GM12878 (cell line): Measurements from ENCODE around the gene BPIFA1. TPM values are rescaled to one million over a fixed set of nuclear protein-coding genes. Genes with fewer than 3 reads are reported as not detected.

Experiments
- ATAC-seq: fragments of 200-7000 bp; cut with Tn5 transposase; 3 replicates; pipeline ENCODE4 v1.9.1; 2020; ENCODE audit warnings: mild to moderate bottlenecking, moderate library complexity
- BruUV-seq: library from RNA; stranded (reverse); fragments of 400-500 nt; replicated peaks from 2 replicates; lab custom pipeline; 2021; lab: Mats Ljungman, UMichigan
- CTCF ChIA-PET: fragments of 300-600 bp; sonication (Branson Sonifier 250); formaldehyde crosslinking; extraction: SDS; loops from one replicate; lab custom pipeline; 2021; ENCODE audit warnings: inconsistent platforms; lab: Yijun Ruan, JAX
- POLR2A ChIA-PET: fragments of 350-600 bp; formaldehyde crosslinking; extraction: SDS; loops from one replicate; lab custom pipeline; 2021; ENCODE audit warnings: inconsistent platforms; lab: Charles Lee
- RAD21 ChIA-PET: fragments of 300-600 bp; sonication (Branson Sonifier 250); formaldehyde crosslinking; loops from one replicate; lab custom pipeline; 2023; ENCODE audit warnings: antibody characterized with exemption; ENCODE audit not compliant: unreplicated experiment; lab: Charles Lee
- SMC1A ChIA-PET: fragments of 300-600 bp; sonication (Branson Sonifier 250); formaldehyde crosslinking; loops from one replicate; lab custom pipeline; 2023; ENCODE audit not compliant: unreplicated experiment, uncharacterized antibody; lab: Charles Lee
- DNase-seq: peaks from one replicate; pipeline ENCODE4 v3.0.0-alpha.2; 2011; ENCODE audit warnings: low read depth, low spot score
- FAIRE-seq: peaks from 3 replicates; lab custom pipeline; 2011; peaks lifted over from hg19 to GRCh38; lab: Jason Lieb, UNC
- H2AFZ ChIP-seq: 2 replicates; pipeline ENCODE4 v1.6.0; 2011; ENCODE audit warnings: low read depth, low read length, control low read depth; ENCODE audit not compliant: control insufficient read depth
- H3K27ac ChIP-seq: 2 replicates; pipeline ENCODE4 v1.5.1; 2011; ENCODE audit warnings: control low read depth; ENCODE audit not compliant: control insufficient read depth, insufficient read depth
- H3K27me3 ChIP-seq, 2 experiments: replicated peaks in 1 of 2; 2 replicates each; pipeline versions ENCODE4 v1.6.0 to v1.6.1; 2011; ENCODE audit warnings: low read length in 1 of 2; ENCODE audit not compliant: control insufficient read depth in 2 of 2, insufficient read depth in 2 of 2
- H3K36me3 ChIP-seq, 2 experiments: 2 replicates each; pipeline ENCODE4 v1.5.1; 2011; ENCODE audit warnings: low read length in 1 of 2; ENCODE audit not compliant: control insufficient read depth in 2 of 2, insufficient read depth in 2 of 2
- H3K4me1 ChIP-seq: 2 replicates; pipeline ENCODE4 v1.6.1; 2011; ENCODE audit warnings: mild to moderate bottlenecking, low read length, moderate library complexity, mixed read lengths; ENCODE audit not compliant: control insufficient read depth, insufficient read depth
- H3K4me2 ChIP-seq: 2 replicates; pipeline ENCODE4 v1.6.0; 2011; ENCODE audit warnings: control low read depth; ENCODE audit not compliant: control insufficient read depth, insufficient read depth
- H3K4me3 ChIP-seq: fragments of 200-600 bp; sonication (generic); 2 replicates; pipeline ENCODE4 v1.5.1; 2016
- H3K79me2 ChIP-seq: 2 replicates; pipeline ENCODE4 v1.6.0; 2011; ENCODE audit warnings: low read length; ENCODE audit not compliant: control insufficient read depth, insufficient read depth
- H3K9ac ChIP-seq: 2 replicates; pipeline ENCODE4 v1.8.0; 2011; ENCODE audit warnings: low read length, control low read depth, mixed read lengths; ENCODE audit not compliant: control insufficient read depth, insufficient read depth
- H3K9me3 ChIP-seq: replicated peaks from 3 replicates; pipeline ENCODE4 v1.5.1; 2011; ENCODE audit warnings: mild to moderate bottlenecking, low read length; ENCODE audit not compliant: control insufficient read depth, insufficient read depth
- H4K20me1 ChIP-seq: 2 replicates; pipeline ENCODE4 v1.6.0; 2011; ENCODE audit not compliant: control insufficient read depth, insufficient read depth
- ATF7 ChIP-seq: fragments of 450-650 bp; IDR thresholded peaks from 2 replicates; pipeline ENCODE4 v1.6.1; 2016; ENCODE audit warnings: low read depth, mild to moderate bottlenecking
- DPF2 ChIP-seq: fragments of 450-650 bp; IDR thresholded peaks from 2 replicates; pipeline ENCODE4 v1.6.1; 2017; ENCODE audit warnings: mild to moderate bottlenecking
- NR2F1 ChIP-seq: fragments of 450-650 bp; conservative IDR thresholded peaks from 2 replicates; pipeline ENCODE4 v1.6.1; 2017; ENCODE audit warnings: mild to moderate bottlenecking
- PAX8 ChIP-seq: fragments of 450-650 bp; IDR thresholded peaks from 2 replicates; pipeline ENCODE4 v1.6.1; 2017; ENCODE audit warnings: mild to moderate bottlenecking, moderate library complexity
- RB1 ChIP-seq: fragments of 450-650 bp; formaldehyde crosslinking; IDR thresholded peaks from 2 replicates; pipeline ENCODE4 v1.6.1; 2017; ENCODE audit warnings: mild to moderate bottlenecking, borderline replicate concordance
- SMARCA5 ChIP-seq: fragments of 450-650 bp; IDR thresholded peaks from 2 replicates; pipeline ENCODE4 v1.6.1; 2017; ENCODE audit warnings: mild to moderate bottlenecking
- WGBS: methylation state at CpG from one replicate; pipeline ENCODE4 v1.1.6; 2016; ENCODE audit warnings: low lambda C conversion rate; ENCODE audit not compliant: insufficient replicate concordance, insufficient coverage; ENCODE audit errors: missing lambda C conversion rate; 5-methylcytosine and 5-hydroxymethylcytosine counted together
- in situ Hi-C: fragments of 300-500 bp; cut with MboI; formaldehyde crosslinking; loops from 9 replicates; pipeline ENCODE4 v1.14.3; 2018; ENCODE audit warnings: mixed read lengths
- intact Hi-C: fragments of 100-400 bp; cut with micrococcal nuclease; formaldehyde crosslinking; loops from one replicate; pipeline ENCODE4 v1.14.2; 2022; ENCODE audit not compliant: unreplicated experiment
- polyA plus RNA-seq, 11 experiments: library from polyadenylated mRNA; depleted of rRNA in 4 of 11; unstranded in 6 of 11; stranded (reverse) in 5 of 11; fragments of >200 nt; fragmentation: Nextera tagmentation in 4 of 11; fragmentation: Illumina TruSeq in 1 of 11; extraction: Ambion mirVana in 4 of 11; extraction: Trizol in 1 of 11; gene quantifications; 1 replicate in 1 of 11; 2 replicates in 10 of 11; pipeline versions ENCODE4 v1.2.1 to v1.2.3, GENCODE V29; 2011 to 2016; ENCODE audit warnings: inconsistent platforms in 2 of 11, missing spikeins in 2 of 11, low read depth in 1 of 11
- total RNA-seq, 4 experiments: library from RNA; depleted of rRNA in 3 of 4; stranded (reverse); fragments of >200 nt in 3 of 4; fragmentation: Illumina TruSeq in 1 of 4; extraction: Trizol in 1 of 4; gene quantifications; 2 replicates each; pipeline versions ENCODE4 v1.2.1 to v1.2.3, GENCODE V29; 2013 to 2021
- TF ChIP-seq, protein P1 (sequence below): fragments of 450-650 bp; IDR thresholded peaks from 2 replicates; pipeline ENCODE4 v1.6.1; 2014; ENCODE audit warnings: mild to moderate bottlenecking
- TF ChIP-seq, protein P2 (sequence below): fragments of 450-650 bp; IDR thresholded peaks from 2 replicates; pipeline ENCODE4 v1.6.1; 2018; ENCODE audit warnings: borderline replicate concordance, mild to moderate bottlenecking; ENCODE audit not compliant: partially characterized antibody

Gene BPIFA1
- total and polyA plus RNA-seq, 10 of the 15 experiments (the other 5 are each of a cell fraction or from before 2014, with no cell fraction given), result not detected

DNA sequence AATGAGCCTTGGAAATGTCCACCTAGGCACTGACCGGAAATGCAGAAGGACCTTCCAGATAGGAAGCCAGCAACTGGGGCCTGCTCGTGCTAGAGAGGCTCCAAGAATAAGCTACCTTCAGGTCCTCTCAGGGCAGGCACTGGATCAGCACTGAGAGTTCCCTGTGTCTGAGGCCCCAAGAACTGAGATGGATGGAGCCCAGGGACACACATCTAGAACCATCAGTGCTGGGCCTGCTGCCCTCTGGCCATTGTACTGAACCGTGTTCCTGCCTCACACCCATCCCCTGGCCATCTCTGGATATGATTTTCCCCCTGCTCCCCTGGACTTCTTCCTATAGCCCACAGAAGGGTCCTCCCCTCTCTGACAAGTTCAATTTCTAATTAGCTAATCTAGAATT is 10.3 kb downstream of the BPIFA1 start:
- intact Hi-C loops (no loop called here), in situ Hi-C loops (no loop called here)
- 17% methylated on average over 3 of the region's 3 CpGs for WGBS
- RAD21 ChIA-PET, result no interaction called here
- Histone ChIP-seq H3K27ac (no peak overlapping the region), H3K4me1 (no peaks in the 10 kb centered on the region), H4K20me1 (no peaks in the 10 kb centered on the region), H3K79me2 (no peaks in the 10 kb centered on the region), H2AFZ (no peak overlapping the region), H3K9me3 (no peaks in the 10 kb centered on the region), H3K4me3 (no peak overlapping the region), H3K4me2 (no peak overlapping the region), H3K36me3 (no peaks in the 10 kb centered on the region), H3K9ac (no peak overlapping the region), H3K27me3 (0 out of 4 replicates have a peak, but pooled peaks cover 0 to 1% of the 10 kb centered on the region in 2 experiments)
- no peak for DNase-seq
- no TSS peak for BruUV-seq
- no peak for TF ChIP-seq DPF2
- TF ChIP-seq ATF7, result no peak
- no peak for TF ChIP-seq PAX8
- TF ChIP-seq, protein P1, sequence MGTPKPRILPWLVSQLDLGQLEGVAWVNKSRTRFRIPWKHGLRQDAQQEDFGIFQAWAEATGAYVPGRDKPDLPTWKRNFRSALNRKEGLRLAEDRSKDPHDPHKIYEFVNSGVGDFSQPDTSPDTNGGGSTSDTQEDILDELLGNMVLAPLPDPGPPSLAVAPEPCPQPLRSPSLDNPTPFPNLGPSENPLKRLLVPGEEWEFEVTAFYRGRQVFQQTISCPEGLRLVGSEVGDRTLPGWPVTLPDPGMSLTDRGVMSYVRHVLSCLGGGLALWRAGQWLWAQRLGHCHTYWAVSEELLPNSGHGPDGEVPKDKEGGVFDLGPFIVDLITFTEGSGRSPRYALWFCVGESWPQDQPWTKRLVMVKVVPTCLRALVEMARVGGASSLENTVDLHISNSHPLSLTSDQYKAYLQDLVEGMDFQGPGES, result no peak
- no peak for TF ChIP-seq SMARCA5
- TF ChIP-seq, protein P2, sequence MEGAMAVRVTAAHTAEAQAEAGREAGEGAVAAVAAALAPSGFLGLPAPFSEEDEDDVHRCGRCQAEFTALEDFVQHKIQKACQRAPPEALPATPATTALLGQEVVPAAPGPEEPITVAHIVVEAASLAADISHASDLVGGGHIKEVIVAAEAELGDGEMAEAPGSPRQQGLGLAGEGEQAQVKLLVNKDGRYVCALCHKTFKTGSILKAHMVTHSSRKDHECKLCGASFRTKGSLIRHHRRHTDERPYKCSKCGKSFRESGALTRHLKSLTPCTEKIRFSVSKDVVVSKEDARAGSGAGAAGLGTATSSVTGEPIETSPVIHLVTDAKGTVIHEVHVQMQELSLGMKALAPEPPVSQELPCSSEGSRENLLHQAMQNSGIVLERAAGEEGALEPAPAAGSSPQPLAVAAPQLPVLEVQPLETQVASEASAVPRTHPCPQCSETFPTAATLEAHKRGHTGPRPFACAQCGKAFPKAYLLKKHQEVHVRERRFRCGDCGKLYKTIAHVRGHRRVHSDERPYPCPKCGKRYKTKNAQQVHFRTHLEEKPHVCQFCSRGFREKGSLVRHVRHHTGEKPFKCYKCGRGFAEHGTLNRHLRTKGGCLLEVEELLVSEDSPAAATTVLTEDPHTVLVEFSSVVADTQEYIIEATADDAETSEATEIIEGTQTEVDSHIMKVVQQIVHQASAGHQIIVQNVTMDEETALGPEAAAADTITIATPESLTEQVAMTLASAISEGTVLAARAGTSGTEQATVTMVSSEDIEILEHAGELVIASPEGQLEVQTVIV, result no peak
- TF ChIP-seq RB1, result no peak
- no peak for TF ChIP-seq NR2F1
- SMC1A ChIA-PET, result no interaction called here
- POLR2A ChIA-PET, result no interaction called here
- ATAC-seq, result no peak
- FAIRE-seq, result no peak
- CTCF ChIA-PET, result no interaction called here
